Measurements from ENCODE around the gene CCRL2.

DNA sequence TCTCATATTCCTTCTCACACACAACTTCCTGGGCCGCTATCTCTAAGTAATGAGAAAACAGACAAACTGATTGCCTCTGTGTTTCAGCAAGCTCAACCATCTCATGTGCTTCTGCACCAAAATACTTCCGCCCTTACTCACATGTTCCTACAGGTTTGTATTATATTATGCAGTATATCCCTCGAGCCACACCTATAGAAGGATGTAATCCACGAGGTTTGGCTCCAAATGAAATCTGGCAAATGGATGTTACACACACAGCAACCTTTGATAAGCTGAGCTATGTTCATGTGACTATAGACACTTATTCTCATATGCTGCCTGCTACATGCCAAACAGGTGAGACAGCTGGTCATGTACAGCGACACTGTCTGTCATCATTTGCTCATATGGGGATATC, 22.6 kb downstream of the CCRL2 start:
- no peak for TF ChIP-seq EP300 (IDR thresholded peaks at IDR 0.05; ENCODE audit: borderline replicate concordance)
- TF ChIP-seq TAF1 (IDR thresholded peaks at IDR 0.05; ENCODE audit: low read depth), result no peak
- no peak for TF ChIP-seq EGR1 (IDR thresholded peaks at IDR 0.05)
- no peak for TF ChIP-seq TEAD4 (IDR thresholded peaks at IDR 0.05)
- TF ChIP-seq NFIC (IDR thresholded peaks at IDR 0.05), result no peak
- TF ChIP-seq REST (IDR thresholded peaks at IDR 0.05; ENCODE audit: low read depth), result no peak
- TF ChIP-seq YY1 (IDR thresholded peaks at IDR 0.05; ENCODE audit: low read depth), result no peak
- no peak for TF ChIP-seq CREB1 (IDR thresholded peaks at IDR 0.05; ENCODE audit: low read depth)
- no peak for TF ChIP-seq ZBTB7A (IDR thresholded peaks at IDR 0.05; ENCODE audit: low read depth)

Measured in Ishikawa (cell line).